AG04450 (cell line): ENCODE results near the gene POLR2E. TPM values are rescaled to one million over a fixed set of nuclear protein-coding genes. Genes with fewer than 3 reads are reported as not detected.

Source experiments
- CTCF ChIA-PET: fragments of 300-600, 350-600 bp; formaldehyde crosslinking; extraction: SDS; loops from one replicate; lab custom pipeline; 2022; ENCODE audit warnings: antibody characterized with exemption, inconsistent platforms; lab: Charles Lee
- POLR2A ChIA-PET: fragments of 350-600 bp; formaldehyde crosslinking; extraction: SDS; loops from one replicate; lab custom pipeline; 2021; ENCODE audit warnings: antibody characterized with exemption, inconsistent platforms; lab: Yijun Ruan, JAX
- DNase-seq: peaks from one replicate; pipeline ENCODE4 v3.0.0-alpha.2; 2011; ENCODE audit warnings: low read depth, low spot score
- H3K27ac ChIP-seq: one replicate; pipeline ENCODE4 v1.5.1; 2012; ENCODE audit warnings: low read depth, low read length, control low read depth
- H3K27me3 ChIP-seq: one replicate; pipeline ENCODE4 v1.6.0; 2012; ENCODE audit warnings: low read length; ENCODE audit not compliant: control insufficient read depth, insufficient read depth
- H3K4me3 ChIP-seq: 2 replicates; pipeline ENCODE4 v1.5.1; 2011; ENCODE audit warnings: mild to moderate bottlenecking, low read depth, low read length, control low read depth
- H3K9me3 ChIP-seq: 2 replicates; pipeline ENCODE4 v1.5.1; 2012; ENCODE audit warnings: low read length; ENCODE audit not compliant: control insufficient read depth, insufficient read depth
- polyA plus RNA-seq: library from polyadenylated mRNA; depleted of rRNA; stranded (reverse); fragments of >200 nt; gene quantifications from 2 replicates; pipeline ENCODE4 v1.2.3, GENCODE V29; 2011
- TF ChIP-seq, protein P1 (sequence below): IDR thresholded peaks from 2 replicates; pipeline ENCODE4 v1.5.1; 2011; ENCODE audit warnings: low read depth, low read length, control low read depth, inconsistent platforms

POLR2E gene
- polyA plus RNA-seq, 1 experiment, result 140 TPM

GRCh38 chr19:1046836-1047695 is 48.1 kb downstream of the POLR2E start:
- Histone ChIP-seq H3K9me3 (peaks cover 56% of the 10 kb centered on the region), H3K4me3 (no peak overlapping the region), H3K27me3 (no peaks in the 10 kb centered on the region), H3K27ac (no peak overlapping the region)
- TF ChIP-seq, protein P1, sequence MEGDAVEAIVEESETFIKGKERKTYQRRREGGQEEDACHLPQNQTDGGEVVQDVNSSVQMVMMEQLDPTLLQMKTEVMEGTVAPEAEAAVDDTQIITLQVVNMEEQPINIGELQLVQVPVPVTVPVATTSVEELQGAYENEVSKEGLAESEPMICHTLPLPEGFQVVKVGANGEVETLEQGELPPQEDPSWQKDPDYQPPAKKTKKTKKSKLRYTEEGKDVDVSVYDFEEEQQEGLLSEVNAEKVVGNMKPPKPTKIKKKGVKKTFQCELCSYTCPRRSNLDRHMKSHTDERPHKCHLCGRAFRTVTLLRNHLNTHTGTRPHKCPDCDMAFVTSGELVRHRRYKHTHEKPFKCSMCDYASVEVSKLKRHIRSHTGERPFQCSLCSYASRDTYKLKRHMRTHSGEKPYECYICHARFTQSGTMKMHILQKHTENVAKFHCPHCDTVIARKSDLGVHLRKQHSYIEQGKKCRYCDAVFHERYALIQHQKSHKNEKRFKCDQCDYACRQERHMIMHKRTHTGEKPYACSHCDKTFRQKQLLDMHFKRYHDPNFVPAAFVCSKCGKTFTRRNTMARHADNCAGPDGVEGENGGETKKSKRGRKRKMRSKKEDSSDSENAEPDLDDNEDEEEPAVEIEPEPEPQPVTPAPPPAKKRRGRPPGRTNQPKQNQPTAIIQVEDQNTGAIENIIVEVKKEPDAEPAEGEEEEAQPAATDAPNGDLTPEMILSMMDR, result no peak
- POLR2A ChIA-PET, result interaction anchor here (0.6 kb wide), 1 partner anchor 206 kb away, joined by 3 read pairs; no protein-coding TSS in a partner anchor
- DNase-seq, result no peak
- CTCF ChIA-PET, result no interaction called here

DNA sequence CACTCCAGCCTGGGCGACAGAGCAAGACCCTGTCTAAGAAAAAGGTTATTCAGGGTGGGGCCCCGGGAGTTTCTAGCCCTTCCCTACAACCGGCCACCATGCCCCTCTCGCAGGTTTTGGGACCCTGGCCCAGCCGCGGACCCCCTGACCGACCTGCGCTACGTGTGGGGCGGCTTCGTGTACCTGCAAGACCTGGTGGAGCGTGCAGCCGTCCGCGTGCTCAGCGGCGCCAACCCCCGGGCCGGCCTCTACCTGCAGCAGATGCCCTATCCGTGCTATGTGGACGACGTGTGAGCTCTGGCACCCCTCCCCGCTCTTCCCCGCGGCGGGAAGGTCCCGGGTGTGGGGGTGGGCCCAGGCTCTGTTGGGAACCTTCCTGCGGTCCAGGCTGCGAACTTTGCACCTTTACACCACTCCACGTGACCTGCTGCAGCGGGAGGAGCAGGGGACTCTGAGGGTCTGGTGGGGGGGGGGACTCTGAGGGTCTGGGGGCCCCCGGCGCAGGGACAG is 49.0 kb downstream of the POLR2E start:
- ChIA-PET POLR2A (no interaction called here), CTCF (no interaction called here)
- no peak overlapping the region for H3K27ac ChIP-seq
- peaks cover 47% of the 10 kb centered on the region for H3K9me3 ChIP-seq
- no peak for DNase-seq
- no peaks in the 10 kb centered on the region for H3K27me3 ChIP-seq
- TF ChIP-seq, protein P1, result no peak
- no peak overlapping the region for H3K4me3 ChIP-seq

GRCh38 chr19:1045247-1045603 is 50.0 kb downstream of the POLR2E start:
- no peak for DNase-seq
- Histone ChIP-seq H3K27me3 (no peaks in the 10 kb centered on the region), H3K4me3 (no peak overlapping the region), H3K27ac (no peak overlapping the region), H3K9me3 (peaks cover 42% of the 10 kb centered on the region)
- ChIA-PET CTCF (no interaction called here), POLR2A (no interaction called here)
- TF ChIP-seq, protein P1, result no peak

DNA sequence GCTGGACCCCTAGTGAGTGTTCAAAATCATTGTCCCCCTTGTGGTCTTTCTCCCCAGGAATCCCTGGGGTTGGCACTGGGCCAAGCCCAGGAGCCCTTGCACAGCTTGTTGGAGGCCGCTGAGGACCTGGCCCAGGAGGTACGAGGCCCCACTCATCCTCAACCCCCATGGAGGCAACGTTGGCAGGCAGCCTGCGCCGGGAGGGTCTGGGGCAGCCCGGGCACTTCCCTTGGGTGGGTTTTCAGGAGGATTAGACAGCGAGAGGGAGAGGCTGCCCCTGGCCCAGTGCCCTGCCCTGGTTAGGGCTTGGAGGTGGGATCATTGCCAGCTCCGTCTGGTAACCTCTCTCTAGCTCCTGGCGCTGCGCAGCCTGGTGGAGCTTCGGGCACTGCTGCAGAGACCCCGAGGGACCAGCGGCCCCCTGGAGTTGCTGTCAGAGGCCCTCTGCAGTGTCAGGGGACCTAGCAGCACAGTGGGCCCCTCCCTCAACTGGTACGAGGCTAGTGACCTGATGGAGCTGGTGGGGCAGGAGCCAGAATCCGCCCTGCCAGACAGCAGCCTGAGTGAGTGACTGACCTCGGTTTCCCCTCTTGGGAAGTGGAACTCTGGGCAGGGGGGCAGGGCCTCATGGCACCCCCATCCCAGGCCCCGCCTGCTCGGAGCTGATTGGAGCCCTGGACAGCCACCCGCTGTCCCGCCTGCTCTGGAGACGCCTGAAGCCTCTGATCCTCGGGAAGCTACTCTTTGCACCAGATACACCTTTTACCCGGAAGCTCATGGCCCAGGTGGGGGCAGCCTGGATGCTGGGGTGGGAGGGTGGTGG is 52.3 kb downstream of the POLR2E start:
- CTCF ChIA-PET, result interaction anchor here (1.5 kb wide), 1 partner anchor 70 kb away, joined by 8 read pairs; no protein-coding TSS in a partner anchor
- no peak for DNase-seq
- Histone ChIP-seq H3K27me3 (no peaks in the 10 kb centered on the region), H3K9me3 (peaks cover 34% of the 10 kb centered on the region), H3K27ac (no peak overlapping the region), H3K4me3 (no peak overlapping the region)
- TF ChIP-seq, protein P1, result no peak
- POLR2A ChIA-PET, result interaction anchor here (0.6 to 8.2 kb wide), 3 partner anchors 13 to 241 kb away, joined by 3 to 126 read pairs (median 5); partner anchors contain the start of gene CNN2
